Measurements from ENCODE around the gene ABHD6.

ABHD6 gene

DNA sequence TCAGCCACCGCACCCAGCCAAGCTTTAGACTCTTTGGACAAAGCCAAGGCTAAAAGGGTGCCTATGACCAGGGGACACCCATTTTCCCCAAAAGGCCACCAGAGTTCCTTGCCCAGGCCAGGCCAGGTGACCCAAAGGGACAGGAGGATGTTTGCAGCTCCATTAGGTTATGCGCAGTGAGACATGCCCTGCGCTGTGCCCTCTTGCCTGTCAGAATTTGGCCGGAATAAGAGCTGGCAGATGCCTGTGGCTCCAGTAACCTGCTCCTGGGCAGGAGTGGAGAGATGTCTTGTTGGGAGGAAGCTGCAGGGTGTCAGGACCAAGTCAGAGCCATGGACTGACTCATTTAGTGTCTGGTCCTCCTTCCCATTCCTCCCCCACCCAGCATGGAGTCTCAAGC is 47.3 kb upstream of the ABHD6 start:
- no peak for TF ChIP-seq RAD21 (IDR thresholded peaks at IDR 0.05; ENCODE audit: low read depth)
- TF ChIP-seq FOXM1 (IDR thresholded peaks at IDR 0.05; ENCODE audit: borderline replicate concordance, low read depth) = no peak
- TF ChIP-seq ZBTB7A (IDR thresholded peaks at IDR 0.05; ENCODE audit: low read depth) = no peak
- TF ChIP-seq YY1 (IDR thresholded peaks at IDR 0.05; ENCODE audit: low read depth) = no peak
- no peak for TF ChIP-seq NFIC (IDR thresholded peaks at IDR 0.05)

DNA sequence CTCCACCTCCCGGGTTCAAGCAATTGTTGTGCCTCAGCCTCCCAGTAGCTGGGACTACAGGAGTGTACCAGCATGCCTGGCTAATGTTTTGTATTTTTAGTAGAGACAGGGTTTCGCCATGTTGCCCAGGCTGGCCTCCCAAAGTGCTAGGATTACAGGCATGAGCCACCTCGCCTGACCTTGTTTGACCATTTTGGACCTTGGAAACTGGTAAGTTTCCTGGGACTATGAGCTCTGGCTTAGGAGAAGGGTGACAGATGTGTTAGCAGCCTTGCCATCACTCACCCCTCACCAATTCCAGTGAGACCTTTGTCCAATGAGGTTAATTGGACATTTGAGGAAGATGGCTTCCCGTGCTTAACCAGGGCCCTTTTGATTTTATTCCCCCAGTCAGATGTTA is 46.7 kb upstream of the ABHD6 start:
- TF ChIP-seq CEBPB (IDR thresholded peaks at IDR 0.05) = no peak
- TF ChIP-seq, protein P1, sequence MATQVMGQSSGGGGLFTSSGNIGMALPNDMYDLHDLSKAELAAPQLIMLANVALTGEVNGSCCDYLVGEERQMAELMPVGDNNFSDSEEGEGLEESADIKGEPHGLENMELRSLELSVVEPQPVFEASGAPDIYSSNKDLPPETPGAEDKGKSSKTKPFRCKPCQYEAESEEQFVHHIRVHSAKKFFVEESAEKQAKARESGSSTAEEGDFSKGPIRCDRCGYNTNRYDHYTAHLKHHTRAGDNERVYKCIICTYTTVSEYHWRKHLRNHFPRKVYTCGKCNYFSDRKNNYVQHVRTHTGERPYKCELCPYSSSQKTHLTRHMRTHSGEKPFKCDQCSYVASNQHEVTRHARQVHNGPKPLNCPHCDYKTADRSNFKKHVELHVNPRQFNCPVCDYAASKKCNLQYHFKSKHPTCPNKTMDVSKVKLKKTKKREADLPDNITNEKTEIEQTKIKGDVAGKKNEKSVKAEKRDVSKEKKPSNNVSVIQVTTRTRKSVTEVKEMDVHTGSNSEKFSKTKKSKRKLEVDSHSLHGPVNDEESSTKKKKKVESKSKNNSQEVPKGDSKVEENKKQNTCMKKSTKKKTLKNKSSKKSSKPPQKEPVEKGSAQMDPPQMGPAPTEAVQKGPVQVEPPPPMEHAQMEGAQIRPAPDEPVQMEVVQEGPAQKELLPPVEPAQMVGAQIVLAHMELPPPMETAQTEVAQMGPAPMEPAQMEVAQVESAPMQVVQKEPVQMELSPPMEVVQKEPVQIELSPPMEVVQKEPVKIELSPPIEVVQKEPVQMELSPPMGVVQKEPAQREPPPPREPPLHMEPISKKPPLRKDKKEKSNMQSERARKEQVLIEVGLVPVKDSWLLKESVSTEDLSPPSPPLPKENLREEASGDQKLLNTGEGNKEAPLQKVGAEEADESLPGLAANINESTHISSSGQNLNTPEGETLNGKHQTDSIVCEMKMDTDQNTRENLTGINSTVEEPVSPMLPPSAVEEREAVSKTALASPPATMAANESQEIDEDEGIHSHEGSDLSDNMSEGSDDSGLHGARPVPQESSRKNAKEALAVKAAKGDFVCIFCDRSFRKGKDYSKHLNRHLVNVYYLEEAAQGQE (IDR thresholded peaks at IDR 0.05; ENCODE audit: low read depth) = no peak
- TF ChIP-seq EGR1 (IDR thresholded peaks at IDR 0.05) = no peak
- TF ChIP-seq, protein P2, sequence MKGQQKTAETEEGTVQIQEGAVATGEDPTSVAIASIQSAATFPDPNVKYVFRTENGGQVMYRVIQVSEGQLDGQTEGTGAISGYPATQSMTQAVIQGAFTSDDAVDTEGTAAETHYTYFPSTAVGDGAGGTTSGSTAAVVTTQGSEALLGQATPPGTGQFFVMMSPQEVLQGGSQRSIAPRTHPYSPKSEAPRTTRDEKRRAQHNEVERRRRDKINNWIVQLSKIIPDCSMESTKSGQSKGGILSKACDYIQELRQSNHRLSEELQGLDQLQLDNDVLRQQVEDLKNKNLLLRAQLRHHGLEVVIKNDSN (IDR thresholded peaks at IDR 0.05) = no peak
- TF ChIP-seq TEAD4 (IDR thresholded peaks at IDR 0.05) = no peak
- no peak for TF ChIP-seq RAD21 (IDR thresholded peaks at IDR 0.05; ENCODE audit: low read depth)
- no peak for TF ChIP-seq EP300 (IDR thresholded peaks at IDR 0.05; ENCODE audit: borderline replicate concordance)

DNA sequence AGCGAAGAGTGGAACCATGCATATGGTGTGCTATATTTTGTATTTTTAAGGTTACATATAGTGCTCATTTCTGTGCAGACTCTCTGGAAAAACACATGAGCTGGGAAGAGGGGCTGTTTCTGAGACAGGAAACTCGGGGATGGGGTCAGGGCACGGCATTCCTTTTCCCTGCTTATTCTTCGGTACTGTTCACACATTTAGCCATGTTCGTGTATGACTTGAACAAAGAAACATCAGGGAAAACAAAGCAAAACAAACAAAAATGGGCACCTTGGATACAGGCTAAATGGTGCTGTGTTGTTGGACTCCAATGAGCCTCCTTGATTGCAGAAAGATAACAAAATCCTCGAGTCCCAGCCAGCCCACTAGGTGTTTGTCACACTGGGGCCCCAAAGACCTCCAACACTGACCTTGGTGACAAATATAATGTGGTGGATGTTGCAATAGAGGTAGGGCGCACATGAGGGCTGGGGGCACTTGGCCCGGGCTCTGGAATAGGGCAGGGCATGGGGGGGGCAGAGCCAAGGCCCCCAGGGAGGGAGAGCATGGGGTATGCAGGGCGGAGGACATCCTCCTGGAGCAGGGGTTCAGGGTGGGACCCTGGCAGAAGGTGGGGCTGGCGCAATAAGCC is 46.1 kb upstream of the ABHD6 start:
- TF ChIP-seq CREB1 (IDR thresholded peaks at IDR 0.05; ENCODE audit: low read depth) = no peak
- TF ChIP-seq EP300 (IDR thresholded peaks at IDR 0.05; ENCODE audit: borderline replicate concordance) = no peak
- no peak for TF ChIP-seq FOXM1 (IDR thresholded peaks at IDR 0.05; ENCODE audit: borderline replicate concordance, low read depth)
- TF ChIP-seq RAD21 (IDR thresholded peaks at IDR 0.05; ENCODE audit: low read depth) = no peak
- no peak for TF ChIP-seq CEBPB (IDR thresholded peaks at IDR 0.05)
- TF ChIP-seq YY1 (IDR thresholded peaks at IDR 0.05; ENCODE audit: low read depth) = no peak
- no peak for TF ChIP-seq NFIC (IDR thresholded peaks at IDR 0.05)
- no peak for TF ChIP-seq TCF12 (IDR thresholded peaks at IDR 0.05; ENCODE audit: low read depth)
- TF ChIP-seq, protein P1 (IDR thresholded peaks at IDR 0.05; ENCODE audit: low read depth) = no peak
- no peak for TF ChIP-seq TAF1 (IDR thresholded peaks at IDR 0.05; ENCODE audit: low read depth)
- TF ChIP-seq TEAD4 (IDR thresholded peaks at IDR 0.05) = no peak
- TF ChIP-seq ZBTB7A (IDR thresholded peaks at IDR 0.05; ENCODE audit: low read depth) = no peak
- TF ChIP-seq, protein P2 (IDR thresholded peaks at IDR 0.05) = no peak

DNA sequence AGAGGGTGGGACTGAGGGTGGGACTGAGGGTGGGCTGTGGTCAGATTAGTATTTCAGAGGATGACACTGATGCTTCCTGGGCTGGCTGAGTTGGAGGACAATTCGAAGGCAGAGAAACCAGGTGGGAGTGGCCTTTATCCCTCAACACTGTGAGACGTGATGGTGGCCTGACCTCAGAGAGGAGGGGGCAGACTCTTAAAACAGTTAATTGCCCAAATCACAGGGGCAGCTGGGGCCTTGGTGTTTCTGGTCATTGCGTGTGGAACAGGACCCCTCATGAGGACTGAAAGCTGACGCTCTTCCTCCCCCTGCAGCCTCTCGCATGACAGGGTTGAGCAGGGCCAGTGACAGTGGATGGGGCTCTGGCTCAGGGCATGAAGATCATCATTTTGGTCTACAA is 45.5 kb upstream of the ABHD6 start:
- TF ChIP-seq NFIC (IDR thresholded peaks at IDR 0.05) (no peak), EGR1 (IDR thresholded peaks at IDR 0.05) (no peak), YY1 (IDR thresholded peaks at IDR 0.05; ENCODE audit: low read depth) (no peak), RAD21 (IDR thresholded peaks at IDR 0.05; ENCODE audit: low read depth) (no peak), ZBTB7A (IDR thresholded peaks at IDR 0.05; ENCODE audit: low read depth) (no peak), CREB1 (IDR thresholded peaks at IDR 0.05; ENCODE audit: low read depth) (no peak), FOXM1 (IDR thresholded peaks at IDR 0.05; ENCODE audit: borderline replicate concordance, low read depth) (no peak), EP300 (IDR thresholded peaks at IDR 0.05; ENCODE audit: borderline replicate concordance) (no peak)
- TF ChIP-seq, protein P2 (IDR thresholded peaks at IDR 0.05) = no peak

DNA sequence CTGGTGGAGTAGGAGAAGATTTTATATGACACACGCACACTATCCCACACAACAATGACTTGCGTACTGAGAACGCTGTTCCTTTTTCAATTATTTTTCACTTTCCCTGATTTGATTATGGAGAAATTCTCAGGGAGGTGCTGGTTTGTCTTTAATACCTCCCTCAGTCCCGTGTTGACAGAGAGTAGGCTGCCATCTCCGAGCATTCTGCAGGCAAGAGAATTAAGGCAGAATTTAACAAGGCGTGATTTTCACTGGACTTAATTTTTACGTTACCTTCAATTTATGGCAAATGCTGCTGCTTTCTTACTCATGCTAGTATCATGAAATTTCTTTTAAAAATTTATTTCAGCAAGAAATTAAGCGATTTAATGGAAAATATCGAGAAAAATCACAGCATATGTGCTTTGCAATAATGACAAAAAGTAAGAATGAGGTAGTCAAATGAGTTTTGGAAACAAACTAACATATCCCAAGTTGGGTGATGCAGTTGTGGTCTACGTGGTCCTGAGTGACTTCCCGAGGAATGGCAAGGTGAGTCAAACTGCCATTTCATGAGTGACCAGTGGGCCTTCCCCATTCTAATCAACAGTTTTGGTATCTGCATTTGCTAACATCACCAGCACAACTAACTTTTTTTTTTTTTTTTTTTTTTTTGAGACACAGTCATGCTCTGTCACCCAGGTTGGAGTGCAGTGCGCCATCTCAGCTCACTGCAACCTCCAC is 43.7 kb upstream of the ABHD6 start:
- TF ChIP-seq EGR1 (IDR thresholded peaks at IDR 0.05) (no peak), CREB1 (IDR thresholded peaks at IDR 0.05; ENCODE audit: low read depth) (no peak), RAD21 (IDR thresholded peaks at IDR 0.05; ENCODE audit: low read depth) (no peak), ZBTB7A (IDR thresholded peaks at IDR 0.05; ENCODE audit: low read depth) (no peak), NFIC (IDR thresholded peaks at IDR 0.05) (no peak), CEBPB (IDR thresholded peaks at IDR 0.05) (no peak), TAF1 (IDR thresholded peaks at IDR 0.05; ENCODE audit: low read depth) (no peak), TEAD4 (IDR thresholded peaks at IDR 0.05) (no peak), FOXM1 (IDR thresholded peaks at IDR 0.05; ENCODE audit: borderline replicate concordance, low read depth) (no peak), YY1 (IDR thresholded peaks at IDR 0.05; ENCODE audit: low read depth) (no peak), EP300 (IDR thresholded peaks at IDR 0.05; ENCODE audit: borderline replicate concordance) (no peak), TCF12 (IDR thresholded peaks at IDR 0.05; ENCODE audit: low read depth) (no peak)
- TF ChIP-seq, protein P1 (IDR thresholded peaks at IDR 0.05; ENCODE audit: low read depth) = no peak
- TF ChIP-seq, protein P2 (IDR thresholded peaks at IDR 0.05) = no peak
- TF ChIP-seq, protein P3, sequence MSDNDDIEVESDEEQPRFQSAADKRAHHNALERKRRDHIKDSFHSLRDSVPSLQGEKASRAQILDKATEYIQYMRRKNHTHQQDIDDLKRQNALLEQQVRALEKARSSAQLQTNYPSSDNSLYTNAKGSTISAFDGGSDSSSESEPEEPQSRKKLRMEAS (IDR thresholded peaks at IDR 0.05) = no peak
